ENCODE results near the gene SORCS1. TPM values are rescaled to one million over a fixed set of nuclear protein-coding genes. Genes with fewer than 3 reads are reported as not detected.

Gene SORCS1
- total and polyA plus RNA-seq, 2 donors (not counting 1 experiment from before 2014, with no cell fraction given) = not detected

GRCh38 chr10:107169516-107169915, 5.0 kb upstream of the SORCS1 start:
- TF ChIP-seq EZH2 (IDR thresholded peaks at IDR 0.05; ENCODE audit: borderline replicate concordance, insufficient read depth, low read depth, low read length, poor library complexity, severe bottlenecking) (no peak), CTCF (IDR thresholded peaks at IDR 0.05) (no peak)
- Mint-ChIP-seq H3K27ac (no peak overlapping the region), H3K9me3 (ENCODE audit: insufficient read depth) (peaks cover 4% of the 10 kb centered on the region), H3K4me3 (no peak overlapping the region), H3K27me3 (peaks cover 17% of the 10 kb centered on the region), H3K4me1 (peaks cover 2% of the 10 kb centered on the region)
- no peaks in the 10 kb centered on the region for H3K4me1 ChIP-seq (ENCODE audit: control insufficient read depth in 2 of 2, insufficient read depth in 2 of 2, low read length in 2 of 2)
- no peaks in the 10 kb centered on the region for H3K79me2 ChIP-seq (ENCODE audit: control insufficient read depth, insufficient read depth, low read length)
- POLR2A ChIA-PET = no interaction called here
- H4K20me1 ChIP-seq (ENCODE audit: control insufficient read depth, insufficient read depth, low read length, poor library complexity, severe bottlenecking) = no peaks in the 10 kb centered on the region
- peaks cover 0 to 9% (median 6%) of the 10 kb centered on the region in 4 experiments for H3K27me3 ChIP-seq (replicated peaks in 1 of 4; ENCODE audit: control extremely low read depth in 1 of 4, control insufficient read depth in 3 of 4, insufficient read depth in 4 of 4, low read length in 3 of 4)
- intact Hi-C loops (cut with micrococcal nuclease) = no loop called here
- H3K9me3 ChIP-seq (ENCODE audit: control extremely low read depth in 1 of 3, control insufficient read depth in 2 of 3, insufficient read depth in 1 of 3, low read length in 2 of 3) = no peaks in the 10 kb centered on the region
- H3K4me2 ChIP-seq (replicated peaks; ENCODE audit: low read depth, low read length, poor library complexity, severe bottlenecking) = no peak overlapping the region
- H3K9ac ChIP-seq (ENCODE audit: low read length) = no peak overlapping the region
- H2AFZ ChIP-seq (ENCODE audit: insufficient read depth, low read depth, low read length, poor library complexity, severe bottlenecking) = no peak overlapping the region
- DNase-seq = no peak
- CTCF ChIA-PET = no interaction called here
- no CpG with 5 or more reads among the region's 1 CpG for WGBS (ENCODE audit: insufficient coverage)
- H3K4me3 ChIP-seq (ENCODE audit: control extremely low read depth in 1 of 5, extremely low read depth in 1 of 5, insufficient read depth in 1 of 5, low read depth in 2 of 5, low read length in 4 of 5) = no peak overlapping the region
- H3K27ac ChIP-seq (ENCODE audit: low read length in 2 of 2) = no peak overlapping the region
- ATAC-seq (ENCODE audit: low read depth) = no peak
- no peaks in the 10 kb centered on the region for H3K36me3 ChIP-seq (replicated peaks in 1 of 2; ENCODE audit: control extremely low read depth in 1 of 2, control insufficient read depth in 1 of 2, extremely low read depth in 1 of 2, insufficient read depth in 2 of 2, low read length in 1 of 2)

GRCh38 chr10:107168738-107169137, 4.2 kb upstream of the SORCS1 start:
- DNase-seq (no peak), ATAC-seq (ENCODE audit: low read depth) (no peak)
- CTCF ChIA-PET = no interaction called here
- H3K4me3 ChIP-seq (ENCODE audit: control extremely low read depth in 1 of 5, extremely low read depth in 1 of 5, insufficient read depth in 1 of 5, low read depth in 2 of 5, low read length in 4 of 5) = no peak overlapping the region
- H3K27ac ChIP-seq (ENCODE audit: low read length in 2 of 2) = no peak overlapping the region
- H3K4me2 ChIP-seq (replicated peaks; ENCODE audit: low read depth, low read length, poor library complexity, severe bottlenecking) = no peak overlapping the region
- no peak for TF ChIP-seq CTCF (IDR thresholded peaks at IDR 0.05)
- no peak for TF ChIP-seq EZH2 (IDR thresholded peaks at IDR 0.05; ENCODE audit: borderline replicate concordance, insufficient read depth, low read depth, low read length, poor library complexity, severe bottlenecking)
- peaks cover 0 to 6% (median 0%) of the 10 kb centered on the region in 3 donors for H3K9me3 ChIP-seq (ENCODE audit: control extremely low read depth in 1 of 3, control insufficient read depth in 2 of 3, insufficient read depth in 1 of 3, low read length in 2 of 3)
- Mint-ChIP-seq H3K4me3 (no peak overlapping the region), H3K27ac (no peak overlapping the region), H3K4me1 (peaks cover 2% of the 10 kb centered on the region), H3K9me3 (ENCODE audit: insufficient read depth) (peaks cover 4% of the 10 kb centered on the region), H3K27me3 (peaks cover 17% of the 10 kb centered on the region)
- H4K20me1 ChIP-seq (ENCODE audit: control insufficient read depth, insufficient read depth, low read length, poor library complexity, severe bottlenecking) = no peaks in the 10 kb centered on the region
- intact Hi-C loops (cut with micrococcal nuclease) = no loop called here
- WGBS (ENCODE audit: insufficient coverage) = no CpG with 5 or more reads among the region's 1 CpG
- no peak overlapping the region for H3K9ac ChIP-seq (ENCODE audit: low read length)
- H3K27me3 ChIP-seq (replicated peaks in 1 of 4; ENCODE audit: control extremely low read depth in 1 of 4, control insufficient read depth in 3 of 4, insufficient read depth in 4 of 4, low read length in 3 of 4) = peaks cover 0 to 12% (median 9%) of the 10 kb centered on the region in 4 experiments
- POLR2A ChIA-PET = no interaction called here
- no peaks in the 10 kb centered on the region for H3K4me1 ChIP-seq (ENCODE audit: control insufficient read depth in 2 of 2, insufficient read depth in 2 of 2, low read length in 2 of 2)
- no peak overlapping the region for H2AFZ ChIP-seq (ENCODE audit: insufficient read depth, low read depth, low read length, poor library complexity, severe bottlenecking)
- H3K79me2 ChIP-seq (ENCODE audit: control insufficient read depth, insufficient read depth, low read length) = no peaks in the 10 kb centered on the region
- no peaks in the 10 kb centered on the region for H3K36me3 ChIP-seq (replicated peaks in 1 of 2; ENCODE audit: control extremely low read depth in 1 of 2, control insufficient read depth in 1 of 2, extremely low read depth in 1 of 2, insufficient read depth in 2 of 2, low read length in 1 of 2)
